ENCODE measurements around the gene ZNF503.

ZNF503 gene

GRCh38 chr10:75440271-75440793 is 38.8 kb upstream of the ZNF503 start:
- TF ChIP-seq, protein P1, sequence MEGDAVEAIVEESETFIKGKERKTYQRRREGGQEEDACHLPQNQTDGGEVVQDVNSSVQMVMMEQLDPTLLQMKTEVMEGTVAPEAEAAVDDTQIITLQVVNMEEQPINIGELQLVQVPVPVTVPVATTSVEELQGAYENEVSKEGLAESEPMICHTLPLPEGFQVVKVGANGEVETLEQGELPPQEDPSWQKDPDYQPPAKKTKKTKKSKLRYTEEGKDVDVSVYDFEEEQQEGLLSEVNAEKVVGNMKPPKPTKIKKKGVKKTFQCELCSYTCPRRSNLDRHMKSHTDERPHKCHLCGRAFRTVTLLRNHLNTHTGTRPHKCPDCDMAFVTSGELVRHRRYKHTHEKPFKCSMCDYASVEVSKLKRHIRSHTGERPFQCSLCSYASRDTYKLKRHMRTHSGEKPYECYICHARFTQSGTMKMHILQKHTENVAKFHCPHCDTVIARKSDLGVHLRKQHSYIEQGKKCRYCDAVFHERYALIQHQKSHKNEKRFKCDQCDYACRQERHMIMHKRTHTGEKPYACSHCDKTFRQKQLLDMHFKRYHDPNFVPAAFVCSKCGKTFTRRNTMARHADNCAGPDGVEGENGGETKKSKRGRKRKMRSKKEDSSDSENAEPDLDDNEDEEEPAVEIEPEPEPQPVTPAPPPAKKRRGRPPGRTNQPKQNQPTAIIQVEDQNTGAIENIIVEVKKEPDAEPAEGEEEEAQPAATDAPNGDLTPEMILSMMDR (IDR thresholded peaks at IDR 0.05) = no peak
- Histone ChIP-seq H3K4me1 (ENCODE audit: control insufficient read depth in 1 of 2, insufficient read depth in 1 of 2, low read depth in 1 of 2, low read length in 1 of 2) (no peaks in the 10 kb centered on the region), H3K27ac (no peak overlapping the region), H3K9me3 (no peaks in the 10 kb centered on the region), H3K4me3 (ENCODE audit: low read depth in 1 of 2, low read length in 1 of 2) (no peak overlapping the region), H3K36me3 (peaks cover 15% of the 10 kb centered on the region), H3K27me3 (no peaks in the 10 kb centered on the region)

DNA sequence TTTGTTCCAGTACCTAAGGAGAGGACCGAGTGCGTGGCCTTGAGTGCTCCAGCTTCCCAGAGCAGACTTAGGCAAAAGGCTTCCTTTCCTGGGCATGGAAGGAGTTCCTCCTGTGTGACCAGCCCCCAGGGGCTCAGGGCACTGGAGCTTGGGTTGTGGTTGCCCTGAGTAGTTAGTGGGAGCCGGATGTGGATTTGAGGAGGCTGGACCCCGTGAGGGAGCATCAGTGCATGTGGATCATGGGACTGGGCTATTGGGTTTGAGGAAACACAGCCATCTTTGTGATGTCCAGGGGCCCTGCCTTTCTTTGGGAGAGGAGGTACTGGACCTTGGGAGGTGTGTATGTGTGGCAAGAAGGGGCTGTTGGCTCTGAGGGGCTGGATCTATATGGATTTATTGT is 38.2 kb upstream of the ZNF503 start:
- H3K36me3 ChIP-seq = peaks cover 15% of the 10 kb centered on the region
- no peaks in the 10 kb centered on the region for H3K9me3 ChIP-seq
- TF ChIP-seq, protein P1 (IDR thresholded peaks at IDR 0.05) = no peak
- no peak overlapping the region for H3K27ac ChIP-seq
- H3K4me1 ChIP-seq (ENCODE audit: control insufficient read depth in 1 of 2, insufficient read depth in 1 of 2, low read depth in 1 of 2, low read length in 1 of 2) = no peaks in the 10 kb centered on the region
- no peak overlapping the region for H3K4me3 ChIP-seq (ENCODE audit: low read depth in 1 of 2, low read length in 1 of 2)
- no peaks in the 10 kb centered on the region for H3K27me3 ChIP-seq

GRCh38 chr10:75438275-75438674 is 36.7 kb upstream of the ZNF503 start:
- no peak overlapping the region for H3K4me3 ChIP-seq (ENCODE audit: low read depth in 1 of 2, low read length in 1 of 2)

GRCh38 chr10:75437693-75438092 is 36.1 kb upstream of the ZNF503 start:
- Histone ChIP-seq H3K4me1 (ENCODE audit: control insufficient read depth in 1 of 2, insufficient read depth in 1 of 2, low read depth in 1 of 2, low read length in 1 of 2) (peaks cover 2 to 5% of the 10 kb centered on the region in 2 experiments), H3K9me3 (no peaks in the 10 kb centered on the region), H3K36me3 (peaks cover 15% of the 10 kb centered on the region), H3K27ac (no peak overlapping the region), H3K4me3 (ENCODE audit: low read depth in 1 of 2, low read length in 1 of 2) (no peak overlapping the region), H3K27me3 (no peaks in the 10 kb centered on the region)
- TF ChIP-seq, protein P1 (IDR thresholded peaks at IDR 0.05) = no peak

More at GRCh38 chr10:75438275-75438674, 36.7 kb upstream of the ZNF503 start:
- Histone ChIP-seq H3K9me3 (no peaks in the 10 kb centered on the region), H3K36me3 (peaks cover 15% of the 10 kb centered on the region), H3K27ac (no peak overlapping the region), H3K4me1 (ENCODE audit: control insufficient read depth in 1 of 2, insufficient read depth in 1 of 2, low read depth in 1 of 2, low read length in 1 of 2) (peaks cover 0 to 5% of the 10 kb centered on the region in 2 experiments), H3K27me3 (no peaks in the 10 kb centered on the region)
- TF ChIP-seq, protein P1 (IDR thresholded peaks at IDR 0.05) = no peak

GRCh38 chr10:75436896-75437295 is 35.3 kb upstream of the ZNF503 start:
- Histone ChIP-seq H3K9me3 (no peaks in the 10 kb centered on the region), H3K4me3 (ENCODE audit: low read depth in 1 of 2, low read length in 1 of 2) (no peak overlapping the region), H3K27ac (no peak overlapping the region), H3K27me3 (no peaks in the 10 kb centered on the region), H3K36me3 (peaks cover 15% of the 10 kb centered on the region), H3K4me1 (ENCODE audit: control insufficient read depth in 1 of 2, insufficient read depth in 1 of 2, low read depth in 1 of 2, low read length in 1 of 2) (peaks cover 10 to 11% of the 10 kb centered on the region in 2 experiments)
- TF ChIP-seq, protein P1 (IDR thresholded peaks at IDR 0.05) = no peak
